Endothelial cell (in vitro differentiated cells): ENCODE results near the gene KNDC1. TPM values are rescaled to one million over a fixed set of nuclear protein-coding genes. Genes with fewer than 3 reads are reported as not detected.

ENCODE experiments used
- DNase-seq: peaks from one replicate; pipeline ENCODE4 v3.0.0; 2021; ENCODE audit warnings: low spot score
- H3K27ac Mint-ChIP-seq: one replicate; pipeline ENCODE4 v1.8.0; 2021; ENCODE audit warnings: mixed read lengths, inconsistent platforms; ENCODE audit not compliant: unreplicated experiment
- H3K27me3 Mint-ChIP-seq: one replicate; pipeline ENCODE4 v1.8.0; 2021; ENCODE audit warnings: mild to moderate bottlenecking, moderate library complexity, mixed read lengths, inconsistent platforms; ENCODE audit not compliant: unreplicated experiment
- H3K36me3 Mint-ChIP-seq: one replicate; pipeline ENCODE4 v1.8.0; 2021; ENCODE audit warnings: mild to moderate bottlenecking, low read depth, mixed read lengths, inconsistent platforms; ENCODE audit not compliant: unreplicated experiment
- H3K4me1 Mint-ChIP-seq: one replicate; pipeline ENCODE4 v1.8.0; 2021; ENCODE audit warnings: mild to moderate bottlenecking, mixed read lengths, inconsistent platforms; ENCODE audit not compliant: unreplicated experiment
- H3K4me3 Mint-ChIP-seq: one replicate; pipeline ENCODE4 v1.8.0; 2021; ENCODE audit warnings: mild to moderate bottlenecking, mixed read lengths, inconsistent platforms; ENCODE audit not compliant: unreplicated experiment
- H3K9me3 Mint-ChIP-seq: one replicate; pipeline ENCODE4 v1.8.0; 2021; ENCODE audit warnings: mixed read lengths, inconsistent platforms; ENCODE audit not compliant: unreplicated experiment
- CTCF ChIP-seq: fragments of 200-600 bp; sonication (generic); IDR thresholded peaks from one replicate; pipeline ENCODE4 v1.5.0; 2021; ENCODE audit warnings: antibody characterized with exemption; ENCODE audit not compliant: unreplicated experiment
- total RNA-seq: library from RNA; stranded (reverse); fragmentation: NEBNext Ultra II Directional; extraction: Animal tissue kit (Norgen Biotek cat#: 25700); gene quantifications from one replicate; pipeline ENCODE4 v1.2.1, GENCODE V29; 2021; ENCODE audit not compliant: unreplicated experiment

Gene KNDC1
- total RNA-seq, 1 donor from 2014 or later, result 1.3 TPM

- Mint-ChIP-seq H3K4me1 (no peaks in the 10 kb centered on the region), H3K27ac (no peak overlapping the region), H3K9me3 (no peaks in the 10 kb centered on the region), H3K4me3 (no peak overlapping the region), H3K36me3 (no peaks in the 10 kb centered on the region), H3K27me3 (peaks cover 5% of the 10 kb centered on the region)
- TF ChIP-seq CTCF, result no peak
- DNase-seq, result no peak
These were observed 439 bp upstream of the KNDC1 start for GRCh38 chr10:133159611-133159949.

GRCh38 chr10:133160826-133161471, 930 bp downstream of the KNDC1 start:
- H3K36me3 Mint-ChIP-seq, result no peaks in the 10 kb centered on the region
- no peak overlapping the region for H3K4me3 Mint-ChIP-seq
- no peaks in the 10 kb centered on the region for H3K9me3 Mint-ChIP-seq
- no peak overlapping the region for H3K27ac Mint-ChIP-seq
- DNase-seq, result no peak
- H3K27me3 Mint-ChIP-seq, result peaks cover 8% of the 10 kb centered on the region
- no peaks in the 10 kb centered on the region for H3K4me1 Mint-ChIP-seq
- no peak for TF ChIP-seq CTCF

- H3K4me3 Mint-ChIP-seq, result no peak overlapping the region
- H3K36me3 Mint-ChIP-seq, result no peaks in the 10 kb centered on the region
- peaks cover 12% of the 10 kb centered on the region for H3K27me3 Mint-ChIP-seq
- no peak for DNase-seq
- no peaks in the 10 kb centered on the region for H3K9me3 Mint-ChIP-seq
- no peaks in the 10 kb centered on the region for H3K4me1 Mint-ChIP-seq
- H3K27ac Mint-ChIP-seq, result no peak overlapping the region
- no peak for TF ChIP-seq CTCF
These were observed 1.6 kb downstream of the KNDC1 start for GRCh38 chr10:133161486-133162109.

GRCh38 chr10:133162178-133162909, 2.3 kb downstream of the KNDC1 start:
- no peaks in the 10 kb centered on the region for H3K4me1 Mint-ChIP-seq
- DNase-seq, result no peak
- H3K27ac Mint-ChIP-seq, result no peak overlapping the region
- H3K4me3 Mint-ChIP-seq, result peak overlapping the region; percentile 11
- no peaks in the 10 kb centered on the region for H3K9me3 Mint-ChIP-seq
- H3K36me3 Mint-ChIP-seq, result no peaks in the 10 kb centered on the region
- no peak for TF ChIP-seq CTCF
- peaks cover 12% of the 10 kb centered on the region for H3K27me3 Mint-ChIP-seq
